ENCODE results near the gene ATIC. TPM values are rescaled to one million over a fixed set of nuclear protein-coding genes. Genes with fewer than 3 reads are reported as not detected.

ATIC gene
- total and polyA plus RNA-seq, 2 of the 8 experiments (the other 6 are each of a cell fraction or from before 2014, with no cell fraction given) = 139 to 319 TPM

DNA sequence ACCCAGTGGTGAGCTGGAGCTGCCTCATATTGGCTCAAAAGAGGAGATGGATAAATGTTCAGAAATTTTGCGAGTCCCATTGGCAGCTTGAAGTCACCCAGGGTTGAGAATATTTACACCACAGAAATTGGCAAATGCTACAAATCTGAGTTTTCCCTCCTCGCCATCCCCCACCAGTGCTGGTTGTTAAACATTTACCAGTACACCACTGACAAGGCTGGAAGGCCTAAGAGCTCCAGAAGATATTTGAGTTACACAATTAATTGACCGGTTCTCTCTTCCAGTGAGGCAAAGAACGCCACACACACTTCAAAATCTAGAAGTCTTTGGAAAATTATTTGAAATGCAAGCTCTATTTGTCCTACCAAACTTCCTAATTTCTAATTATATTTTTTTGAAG lies 47.5 kb upstream of the ATIC start:
- Histone ChIP-seq H3K4ac (replicated peaks; ENCODE audit: insufficient read length, low read depth, low read length) (no peak overlapping the region), H4K5ac (ENCODE audit: insufficient read length, low read depth, low read length) (no peak overlapping the region), H3K4me3 (ENCODE audit: extremely low read depth in 1 of 4, insufficient read depth in 2 of 4, low read depth in 3 of 4, low read length in 4 of 4) (no peak overlapping the region), H3K18ac (ENCODE audit: extremely low read depth, low read length) (no peak overlapping the region), H3K27me3 (replicated peaks in 1 of 4; ENCODE audit: control insufficient read depth in 3 of 4, extremely low read depth in 1 of 4, insufficient read depth in 3 of 4, low read length in 3 of 4) (no peaks in the 10 kb centered on the region), H3K23me2 (ENCODE audit: low read depth, low read length) (no peaks in the 10 kb centered on the region), H2AK5ac (ENCODE audit: low read depth, low read length) (no peak overlapping the region), H2AFZ (ENCODE audit: low read length) (no peak overlapping the region), H4K91ac (replicated peaks; ENCODE audit: insufficient read length, low read length) (no peak overlapping the region), H3K9ac (replicated peaks in 1 of 4; ENCODE audit: extremely low read depth in 1 of 4, low read depth in 3 of 4, low read length in 3 of 4) (no peak overlapping the region), H2BK5ac (ENCODE audit: low read depth, low read length) (no peak overlapping the region), H2BK12ac (ENCODE audit: low read depth, low read length) (no peak overlapping the region), H3K36me3 (ENCODE audit: control insufficient read depth in 2 of 4, insufficient read depth in 4 of 4, low read length in 3 of 4) (no peaks in the 10 kb centered on the region), H3K14ac (ENCODE audit: insufficient read length) (no peak overlapping the region), H2BK20ac (ENCODE audit: low read length) (no peak overlapping the region), H3K27ac (ENCODE audit: low read depth, low read length) (no peak overlapping the region), H3K56ac (replicated peaks; ENCODE audit: insufficient read length, low read depth, low read length) (no peak overlapping the region), H2BK120ac (replicated peaks; ENCODE audit: low read depth, low read length) (no peak overlapping the region), H4K8ac (ENCODE audit: extremely low read depth, insufficient read depth, low read length) (no peak overlapping the region), H3K79me2 (ENCODE audit: control insufficient read depth in 1 of 2, insufficient read depth in 2 of 2, low read length in 2 of 2) (no peaks in the 10 kb centered on the region), H3K4me1 (replicated peaks in 1 of 4; ENCODE audit: control insufficient read depth in 3 of 4, insufficient read depth in 4 of 4, low read length in 3 of 4) (no peaks in the 10 kb centered on the region), H3K4me2 (ENCODE audit: insufficient read depth in 1 of 2, low read depth in 2 of 2, low read length in 2 of 2) (no peak overlapping the region), H3K9me3 (ENCODE audit: insufficient read depth in 2 of 2, low read depth in 1 of 2, low read length in 1 of 2) (no peaks in the 10 kb centered on the region), H3K79me1 (ENCODE audit: low read depth, low read length) (no peaks in the 10 kb centered on the region), H3K23ac (ENCODE audit: insufficient read length) (no peak overlapping the region), H4K20me1 (replicated peaks in 1 of 2; ENCODE audit: control insufficient read depth in 1 of 2, insufficient read depth in 2 of 2, low read length in 2 of 2) (no peaks in the 10 kb centered on the region), H2BK15ac (ENCODE audit: low read length) (no peak overlapping the region)
- no peak for TF ChIP-seq USF2 (IDR thresholded peaks at IDR 0.05; ENCODE audit: low read length)
- TF ChIP-seq HDAC2 (IDR thresholded peaks at IDR 0.05; ENCODE audit: borderline replicate concordance in 1 of 2, low read depth in 2 of 2, low read length in 2 of 2) = no peak
- TF ChIP-seq RFX5 (IDR thresholded peaks at IDR 0.05; ENCODE audit: borderline replicate concordance, low read depth, low read length) = no peak
- TF ChIP-seq ZNF274 (IDR thresholded peaks at IDR 0.05; ENCODE audit: borderline replicate concordance, extremely low read depth, low read length) = no peak
- TF ChIP-seq GTF2F1 (IDR thresholded peaks at IDR 0.05; ENCODE audit: borderline replicate concordance, low read depth, low read length) = no peak
- no peak for TF ChIP-seq CBX8 (IDR thresholded peaks at IDR 0.05; ENCODE audit: borderline replicate concordance, low read depth, low read length)
- FAIRE-seq (no peak), DNase-seq (ENCODE audit: low read depth in 1 of 2, low spot score in 2 of 2) (no peak)
- POLR2A ChIA-PET (ENCODE audit: partially characterized antibody) = no interaction called here
- WGBS, 2 experiments (ENCODE audit: extremely low coverage in 1 of 2, insufficient coverage in 1 of 2, insufficient read length in 1 of 2, insufficient replicate concordance in 2 of 2, low coverage in 1 of 2, low lambda C conversion rate in 2 of 2, missing lambda C conversion rate in 1 of 2) = 96% methylated on average over 4 of the region's 4 CpGs; no CpG with 5 or more reads in 1 of the 2 experiments
- CTCF ChIA-PET (ENCODE audit: partially characterized antibody) = interaction anchor here (0.6 to 1.7 kb wide), 4 partner anchors 197 to 365 kb away, joined by 3 to 4 read pairs (median 4); no protein-coding TSS in a partner anchor
